Astrocyte (in vitro differentiated cells and primary cell): ENCODE measurements around the gene BCAR3. TPM values are rescaled to one million over a fixed set of nuclear protein-coding genes. Genes with fewer than 3 reads are reported as not detected.
"Not testable (repeated sequence)": the region's sequence is repeated elsewhere in the genome, so short reads cannot be mapped to it uniquely, and the experiment has no call there.

Experiments used
- DNase-seq: peaks from one replicate; pipeline ENCODE4 v3.0.0-alpha.2; 2010; ENCODE audit warnings: low read depth
- FAIRE-seq: peaks from 2 replicates; lab custom pipeline; 2011; peaks lifted over from hg19 to GRCh38; lab: Jason Lieb, UNC
- H2AFZ ChIP-seq: 2 replicates; pipeline ENCODE4 v1.6.0; 2012; ENCODE audit warnings: low read depth, low read length, inconsistent platforms
- H3K27ac ChIP-seq: 2 replicates; pipeline ENCODE4 v1.5.1; 2011; ENCODE audit warnings: low read depth, low read length, inconsistent platforms
- H3K27me3 ChIP-seq: 2 replicates; pipeline ENCODE4 v1.6.0; 2011; ENCODE audit warnings: low read length, inconsistent platforms; ENCODE audit not compliant: insufficient read depth
- H3K36me3 ChIP-seq: 2 replicates; pipeline ENCODE4 v1.5.1; 2011; ENCODE audit warnings: low read length, inconsistent platforms; ENCODE audit not compliant: insufficient read depth
- H3K4me1 ChIP-seq: 2 replicates; pipeline ENCODE4 v1.5.1; 2011; ENCODE audit warnings: low read length, inconsistent platforms; ENCODE audit not compliant: insufficient read depth
- H3K4me2 ChIP-seq: 2 replicates; pipeline ENCODE4 v1.6.0; 2012; ENCODE audit warnings: low read length, inconsistent platforms
- H3K4me3 ChIP-seq: 2 replicates; pipeline ENCODE4 v1.5.1; 2011; ENCODE audit warnings: low read depth, mild to moderate bottlenecking, low read length, inconsistent platforms; ENCODE audit not compliant: insufficient read depth
- H3K79me2 ChIP-seq: 2 replicates; pipeline ENCODE4 v1.6.0; 2012; ENCODE audit warnings: mild to moderate bottlenecking, low read length, inconsistent platforms; ENCODE audit not compliant: insufficient read depth
- H3K9ac ChIP-seq: 2 replicates; pipeline ENCODE4 v1.6.0; 2012; ENCODE audit warnings: mild to moderate bottlenecking, low read length, inconsistent platforms
- H3K9me3 ChIP-seq: 2 replicates; pipeline ENCODE4 v1.5.1; 2012; ENCODE audit warnings: low read depth, mild to moderate bottlenecking, low read length, inconsistent platforms; ENCODE audit not compliant: insufficient read depth
- H4K20me1 ChIP-seq: 2 replicates; pipeline ENCODE4 v1.6.0; 2012; ENCODE audit warnings: low read length, inconsistent platforms; ENCODE audit not compliant: insufficient read depth
- H3K27ac Mint-ChIP-seq: one replicate; pipeline ENCODE4 v1.8.0; 2021; ENCODE audit warnings: mild to moderate bottlenecking, mixed read lengths; ENCODE audit not compliant: unreplicated experiment
- H3K27me3 Mint-ChIP-seq: one replicate; pipeline ENCODE4 v1.8.0; 2021; ENCODE audit warnings: low read depth, mixed read lengths; ENCODE audit not compliant: unreplicated experiment
- H3K36me3 Mint-ChIP-seq: one replicate; pipeline ENCODE4 v1.8.0; 2021; ENCODE audit warnings: low read depth, mixed read lengths; ENCODE audit not compliant: unreplicated experiment
- H3K4me1 Mint-ChIP-seq: one replicate; pipeline ENCODE4 v1.8.0; 2021; ENCODE audit warnings: low read depth, mixed read lengths; ENCODE audit not compliant: unreplicated experiment
- H3K4me3 Mint-ChIP-seq: one replicate; pipeline ENCODE4 v1.8.0; 2021; ENCODE audit warnings: mild to moderate bottlenecking, moderate library complexity, mixed read lengths; ENCODE audit not compliant: unreplicated experiment
- H3K9me3 Mint-ChIP-seq: one replicate; pipeline ENCODE4 v1.8.0; 2021; ENCODE audit warnings: mild to moderate bottlenecking, mixed read lengths; ENCODE audit not compliant: unreplicated experiment
- EZH2 ChIP-seq: IDR thresholded peaks from 2 replicates; pipeline ENCODE4 v1.6.1; 2012; ENCODE audit warnings: mild to moderate bottlenecking, low read length, inconsistent platforms; ENCODE audit not compliant: insufficient read depth
- total RNA-seq: library from RNA; stranded (reverse); gene quantifications from 2 replicates; pipeline ENCODE4 v1.2.1, GENCODE V29; 2021
- TF ChIP-seq, protein P1 (sequence below): IDR thresholded peaks from 2 replicates; pipeline ENCODE4 v1.5.1; 2011; ENCODE audit warnings: low read depth, mild to moderate bottlenecking, inconsistent platforms, low read length, moderate library complexity; ENCODE audit not compliant: insufficient read depth

BCAR3 gene
- total RNA-seq, 1 donor from 2014 or later: 30.0 TPM

DNA sequence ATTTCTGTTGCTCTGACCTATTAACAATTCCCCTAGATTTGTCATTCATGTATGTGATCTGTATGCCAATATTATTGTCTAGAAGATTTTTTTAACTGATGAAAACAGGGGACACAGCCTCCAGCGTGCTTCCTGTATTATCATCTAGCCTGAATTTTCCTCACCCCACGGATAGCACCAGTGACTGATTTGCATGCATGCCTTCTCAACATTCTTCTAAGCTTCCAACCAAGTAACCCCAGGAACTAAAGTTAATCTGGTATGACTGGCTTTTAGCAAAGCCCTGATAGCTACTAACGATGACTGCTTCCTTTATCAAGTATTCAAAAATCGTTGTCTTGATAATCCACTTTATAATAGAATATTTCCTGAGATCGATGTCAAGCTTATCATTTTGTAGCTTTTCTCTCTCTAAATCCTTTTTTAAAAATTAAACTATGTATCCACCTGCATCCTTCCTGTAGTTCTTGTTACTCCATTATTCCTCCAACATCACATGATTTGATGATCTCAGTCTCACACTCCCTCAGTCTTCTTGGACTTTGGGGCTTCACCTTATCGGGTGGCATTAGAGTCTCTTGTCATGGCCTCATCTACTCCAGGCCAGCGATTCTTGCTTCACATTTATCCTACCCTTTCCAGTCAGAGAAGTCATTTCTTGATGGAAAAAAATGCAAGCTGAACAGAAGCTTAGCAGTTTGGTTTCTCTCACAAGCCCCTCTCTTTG lies 19.0 kb downstream of the BCAR3 start:
- Histone ChIP-seq H3K9me3 (no peaks in the 10 kb centered on the region), H3K4me3 (peak overlapping the region; percentile 19), H3K9ac (peak overlapping the region; percentile 66), H2AFZ (no peak overlapping the region), H3K27ac (peak overlapping the region; percentile 97), H3K4me2 (peak overlapping the region; percentile 79), H3K4me1 (peaks cover 60% of the 10 kb centered on the region), H3K36me3 (peaks cover 23% of the 10 kb centered on the region), H3K27me3 (no peaks in the 10 kb centered on the region), H4K20me1 (peaks cover 41% of the 10 kb centered on the region), H3K79me2 (peaks cover 77% of the 10 kb centered on the region)
- FAIRE-seq: peak; percentile 17
- H3K4me1 Mint-ChIP-seq: peaks cover 65% of the 10 kb centered on the region
- H3K4me3 Mint-ChIP-seq: peak overlapping the region; percentile 66
- TF ChIP-seq, protein P1, sequence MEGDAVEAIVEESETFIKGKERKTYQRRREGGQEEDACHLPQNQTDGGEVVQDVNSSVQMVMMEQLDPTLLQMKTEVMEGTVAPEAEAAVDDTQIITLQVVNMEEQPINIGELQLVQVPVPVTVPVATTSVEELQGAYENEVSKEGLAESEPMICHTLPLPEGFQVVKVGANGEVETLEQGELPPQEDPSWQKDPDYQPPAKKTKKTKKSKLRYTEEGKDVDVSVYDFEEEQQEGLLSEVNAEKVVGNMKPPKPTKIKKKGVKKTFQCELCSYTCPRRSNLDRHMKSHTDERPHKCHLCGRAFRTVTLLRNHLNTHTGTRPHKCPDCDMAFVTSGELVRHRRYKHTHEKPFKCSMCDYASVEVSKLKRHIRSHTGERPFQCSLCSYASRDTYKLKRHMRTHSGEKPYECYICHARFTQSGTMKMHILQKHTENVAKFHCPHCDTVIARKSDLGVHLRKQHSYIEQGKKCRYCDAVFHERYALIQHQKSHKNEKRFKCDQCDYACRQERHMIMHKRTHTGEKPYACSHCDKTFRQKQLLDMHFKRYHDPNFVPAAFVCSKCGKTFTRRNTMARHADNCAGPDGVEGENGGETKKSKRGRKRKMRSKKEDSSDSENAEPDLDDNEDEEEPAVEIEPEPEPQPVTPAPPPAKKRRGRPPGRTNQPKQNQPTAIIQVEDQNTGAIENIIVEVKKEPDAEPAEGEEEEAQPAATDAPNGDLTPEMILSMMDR: no peak
- no peak for TF ChIP-seq EZH2
- peak; percentile 74 for DNase-seq
- no peaks in the 10 kb centered on the region for H3K9me3 Mint-ChIP-seq
- no peaks in the 10 kb centered on the region for H3K27me3 Mint-ChIP-seq
- peaks cover 17% of the 10 kb centered on the region for H3K36me3 Mint-ChIP-seq
- H3K27ac Mint-ChIP-seq: peak overlapping the region; percentile 96

- peaks cover 15% of the 10 kb centered on the region for H3K36me3 Mint-ChIP-seq
- Histone ChIP-seq H3K9ac (peak overlapping the region; percentile 66), H2AFZ (no peak overlapping the region), H3K27me3 (no peaks in the 10 kb centered on the region), H3K79me2 (peaks cover 77% of the 10 kb centered on the region), H3K27ac (peak overlapping the region; percentile 97), H4K20me1 (peaks cover 35% of the 10 kb centered on the region), H3K9me3 (no peaks in the 10 kb centered on the region), H3K4me2 (peak overlapping the region; percentile 79), H3K4me1 (peaks cover 54% of the 10 kb centered on the region), H3K4me3 (peak overlapping the region; percentile 19), H3K36me3 (peaks cover 23% of the 10 kb centered on the region)
- DNase-seq (peak; percentile 85), FAIRE-seq (peak; percentile 77)
- peak overlapping the region; percentile 96 for H3K27ac Mint-ChIP-seq
- H3K27me3 Mint-ChIP-seq: no peaks in the 10 kb centered on the region
- TF ChIP-seq EZH2: no peak
- TF ChIP-seq, protein P1: no peak
- no peaks in the 10 kb centered on the region for H3K9me3 Mint-ChIP-seq
- H3K4me1 Mint-ChIP-seq: peaks cover 60% of the 10 kb centered on the region
- H3K4me3 Mint-ChIP-seq: peak overlapping the region; percentile 66
Measured at GRCh38 chr1:93661829-93662474, 19.7 kb downstream of the BCAR3 start.

DNA sequence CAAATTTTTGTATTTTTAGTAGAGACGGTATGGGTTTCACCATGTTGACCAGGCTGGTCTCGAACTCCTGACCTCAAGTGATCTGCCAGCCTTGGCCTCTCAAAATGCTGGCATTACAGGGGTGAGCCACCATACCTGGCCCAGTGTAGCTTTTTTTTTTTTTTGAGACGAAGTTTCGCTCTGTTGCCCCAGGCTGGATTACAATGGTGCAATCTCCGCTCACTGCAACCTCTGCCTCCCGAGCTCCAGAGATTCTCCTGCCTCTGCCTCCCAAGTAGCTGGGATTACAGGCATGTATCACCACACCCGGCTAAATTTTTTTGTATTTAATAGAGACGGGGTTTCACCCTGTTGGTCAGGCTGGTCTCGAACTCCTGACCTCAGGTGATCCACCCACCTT lies 20.3 kb downstream of the BCAR3 start:
- H3K27ac ChIP-seq: peak overlapping the region; percentile 97
- H3K4me2 ChIP-seq: peak overlapping the region; percentile 79
- H3K27ac Mint-ChIP-seq: peak overlapping the region; percentile 96
- FAIRE-seq, H2AFZ ChIP-seq, DNase-seq, H3K27me3 ChIP-seq, H3K4me3 ChIP-seq, H3K9me3 ChIP-seq, H3K4me3 Mint-ChIP-seq, H3K9me3 Mint-ChIP-seq, H3K27me3 Mint-ChIP-seq: not testable (repeated sequence)
- H3K9ac ChIP-seq: peak overlapping the region; percentile 66
- peaks cover 47% of the 10 kb centered on the region for H3K4me1 ChIP-seq
- peaks cover 77% of the 10 kb centered on the region for H3K79me2 ChIP-seq
- peaks cover 34% of the 10 kb centered on the region for H4K20me1 ChIP-seq
- peaks cover 56% of the 10 kb centered on the region for H3K4me1 Mint-ChIP-seq
- H3K36me3 Mint-ChIP-seq: peaks cover 10% of the 10 kb centered on the region
- H3K36me3 ChIP-seq: peaks cover 22% of the 10 kb centered on the region
